HG03558 (cell line): ENCODE data around the gene ELOVL7.
"Not testable (repeated sequence)": the region's sequence is repeated elsewhere in the genome, so short reads cannot be mapped to it uniquely, and the experiment has no call there.

Source experiments
- ATAC-seq: cut with Tn5 transposase; IDR thresholded peaks from one replicate; pipeline ENCODE4 v1.9.1; 2021; ENCODE audit warnings: moderate number of reproducible peaks; ENCODE audit not compliant: unreplicated experiment; ENCODE audit errors: extremely low read depth

Gene ELOVL7

GRCh38 chr5:60833520-60833919, 10.5 kb downstream of the ELOVL7 start:
- ATAC-seq: no peak

- peak; percentile 41 for ATAC-seq
Measured at GRCh38 chr5:60830581-60831127, 13.4 kb downstream of the ELOVL7 start.

- no peak for ATAC-seq
Measured at GRCh38 chr5:60829490-60830266, 14.4 kb downstream of the ELOVL7 start.

GRCh38 chr5:60827201-60827600, 16.9 kb downstream of the ELOVL7 start:
- ATAC-seq: no peak

- peak; percentile 58 for ATAC-seq
Measured at GRCh38 chr5:60826653-60827052, 17.4 kb downstream of the ELOVL7 start.

- ATAC-seq: no peak
Measured at GRCh38 chr5:60823574-60823973, 20.5 kb downstream of the ELOVL7 start.

- ATAC-seq: no peak
Measured at GRCh38 chr5:60822285-60822556, 21.8 kb downstream of the ELOVL7 start.

- no peak for ATAC-seq
Measured at GRCh38 chr5:60821488-60822284, 22.4 kb downstream of the ELOVL7 start.

GRCh38 chr5:60820593-60821487, 23.2 kb downstream of the ELOVL7 start:
- no peak for ATAC-seq

GRCh38 chr5:60816138-60816537, 27.9 kb downstream of the ELOVL7 start:
- not testable (repeated sequence) for ATAC-seq

- no peak for ATAC-seq
Measured at GRCh38 chr5:60814498-60814897, 29.6 kb downstream of the ELOVL7 start.

GRCh38 chr5:60812426-60812825, 31.6 kb downstream of the ELOVL7 start:
- no peak for ATAC-seq

GRCh38 chr5:60811105-60811504, 33.0 kb downstream of the ELOVL7 start:
- peak; percentile 18 for ATAC-seq

GRCh38 chr5:60810438-60811085, 33.5 kb downstream of the ELOVL7 start:
- ATAC-seq: peak; percentile 84

GRCh38 chr5:60809891-60810425, 34.1 kb downstream of the ELOVL7 start:
- ATAC-seq: no peak

GRCh38 chr5:60806591-60807243, 37.4 kb downstream of the ELOVL7 start:
- no peak for ATAC-seq

- ATAC-seq: no peak
Measured at GRCh38 chr5:60805463-60805862, 38.6 kb downstream of the ELOVL7 start.

GRCh38 chr5:60803712-60804111, 40.4 kb downstream of the ELOVL7 start:
- ATAC-seq: no peak

- ATAC-seq: no peak
Measured at GRCh38 chr5:60802986-60803385, 41.1 kb downstream of the ELOVL7 start.
